H7 (cell line): Measurements from ENCODE around the gene ASB1. TPM values are rescaled to one million over a fixed set of nuclear protein-coding genes. Genes with fewer than 3 reads are reported as not detected.

Experiments
- DNase-seq: peaks from one replicate; pipeline ENCODE4 v3.0.0; 2012
- H3K27me3 ChIP-seq: 2 replicates; pipeline ENCODE4 v1.6.0; 2011; ENCODE audit warnings: mild to moderate bottlenecking, low read length; ENCODE audit not compliant: control insufficient read depth, insufficient read depth
- H3K36me3 ChIP-seq: replicated peaks from 2 replicates; pipeline ENCODE4 v1.5.1; 2011; ENCODE audit warnings: low read length; ENCODE audit not compliant: control insufficient read depth, insufficient read depth
- H3K4me3 ChIP-seq: 2 replicates; pipeline ENCODE4 v1.5.1; 2011; ENCODE audit warnings: low read depth, mild to moderate bottlenecking, control low read depth, low read length, moderate library complexity; ENCODE audit not compliant: insufficient read depth
- total RNA-seq: library from RNA; depleted of rRNA; stranded (reverse); fragments of >200 nt; shearing (Covaris generic); gene quantifications from 2 replicates; pipeline ENCODE4 v1.2.3, GENCODE V29; 2014

The ASB1 gene
- total RNA-seq, 1 experiment from 2014 or later, result 26.5 TPM

DNA sequence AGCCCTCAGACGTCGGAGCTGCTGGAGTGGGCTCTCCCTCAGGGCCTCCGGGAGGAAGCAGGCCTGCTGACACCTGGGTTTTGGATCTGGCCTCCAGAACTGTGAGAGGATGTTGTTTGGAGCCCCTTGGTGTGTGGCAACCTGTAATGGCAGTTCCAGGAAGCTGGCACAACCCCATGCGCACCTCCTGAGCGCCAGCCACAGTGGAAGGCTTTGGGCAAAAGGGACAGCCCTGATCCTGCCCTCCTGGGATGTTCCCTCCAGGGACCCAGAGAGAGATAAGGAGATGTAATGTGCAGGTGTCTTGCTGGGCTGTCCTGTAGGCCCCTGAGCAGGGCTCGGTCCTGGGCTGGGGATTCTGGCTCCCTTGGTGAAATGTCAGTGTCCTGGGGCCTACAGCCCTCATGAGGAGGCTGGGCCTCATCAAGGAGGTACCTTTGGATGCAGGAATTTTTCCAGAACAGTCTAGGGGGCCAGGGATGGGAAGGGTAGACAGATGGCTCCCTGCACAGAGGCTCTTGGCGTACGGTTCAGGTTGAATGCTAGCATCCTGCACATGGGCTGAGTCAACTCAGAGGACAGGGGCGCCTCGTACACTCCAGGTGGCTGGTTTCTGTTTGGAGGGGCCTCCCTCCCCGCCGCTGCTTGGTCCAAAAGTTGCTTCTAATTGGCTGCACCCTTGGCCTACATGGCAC, 61.1 kb downstream of the ASB1 start:
- no peak for DNase-seq
- Histone ChIP-seq H3K36me3 (no peaks in the 10 kb centered on the region), H3K27me3 (no peaks in the 10 kb centered on the region), H3K4me3 (no peak overlapping the region)

DNA sequence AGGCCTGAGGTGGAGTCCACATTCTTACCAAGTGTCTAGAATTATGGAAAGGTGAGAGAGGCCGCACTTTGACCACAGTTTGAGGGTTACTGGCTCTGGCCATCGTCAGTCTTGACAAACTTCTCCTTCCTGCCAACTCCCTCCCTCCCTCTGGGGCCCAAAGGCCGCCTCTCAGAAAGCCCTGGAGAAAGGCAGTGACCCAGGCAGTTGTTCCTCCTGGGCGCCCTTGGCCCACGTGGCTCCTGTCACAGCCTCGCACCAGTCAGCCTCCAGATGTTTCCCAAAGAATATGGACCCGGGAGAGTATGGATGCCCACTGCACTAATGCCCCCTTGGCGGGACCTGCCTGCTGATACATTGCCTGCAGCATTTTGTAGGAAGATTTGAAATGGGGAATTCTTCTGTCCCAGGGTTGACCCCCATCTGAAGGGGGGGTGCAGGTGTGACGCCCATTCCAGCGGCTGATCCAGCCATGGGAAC, 61.7 kb downstream of the ASB1 start:
- DNase-seq, result no peak

DNA sequence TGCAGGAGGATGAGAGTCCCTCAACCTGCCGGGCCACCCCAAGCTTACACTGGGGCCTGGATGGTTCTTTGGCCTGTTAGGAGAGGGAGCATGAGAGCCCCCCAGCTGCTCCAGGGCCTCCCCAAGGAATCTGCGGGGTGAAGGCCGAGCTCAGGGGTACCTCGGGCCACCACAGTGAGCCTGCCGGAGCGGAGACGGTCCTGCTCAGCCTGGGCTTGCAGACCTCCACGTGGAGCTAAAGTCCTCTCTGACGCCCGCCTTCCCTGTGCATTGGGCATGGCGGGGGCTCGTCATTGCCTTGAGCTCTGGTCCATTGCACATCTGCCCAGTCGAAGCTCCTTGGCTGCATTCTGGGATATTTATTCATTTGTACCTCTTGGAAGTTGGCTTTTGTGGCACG, 62.7 kb downstream of the ASB1 start:
- Histone ChIP-seq H3K36me3 (no peaks in the 10 kb centered on the region), H3K27me3 (no peaks in the 10 kb centered on the region), H3K4me3 (no peak overlapping the region)
- DNase-seq, result no peak

More for the DNA sequence above, 61.7 kb downstream of the ASB1 start:
- no peak overlapping the region for H3K4me3 ChIP-seq
- no peaks in the 10 kb centered on the region for H3K36me3 ChIP-seq
- no peaks in the 10 kb centered on the region for H3K27me3 ChIP-seq

GRCh38 chr2:238489896-238490295, 63.2 kb downstream of the ASB1 start:
- Histone ChIP-seq H3K27me3 (no peaks in the 10 kb centered on the region), H3K36me3 (no peaks in the 10 kb centered on the region), H3K4me3 (no peak overlapping the region)
- no peak for DNase-seq

DNA sequence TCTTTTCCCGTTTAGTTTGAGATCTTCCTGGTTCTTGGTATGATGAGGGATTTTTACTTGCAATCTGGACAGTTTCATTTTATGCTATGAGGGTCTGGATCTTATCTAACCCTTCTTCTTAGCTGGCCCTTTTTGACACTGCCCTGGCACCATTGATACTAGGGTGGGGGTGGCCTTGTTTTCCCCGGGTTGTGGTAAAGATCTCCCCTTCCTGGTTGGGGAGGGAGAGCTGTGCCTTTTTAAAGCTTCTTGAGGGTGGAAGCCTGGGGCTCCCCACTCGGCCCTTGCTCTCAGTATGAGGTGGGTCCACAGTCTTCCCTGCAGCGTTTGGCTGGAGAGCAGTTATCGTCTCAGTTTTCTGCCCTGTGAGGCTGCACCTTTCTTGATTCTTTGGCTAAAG, 66.1 kb downstream of the ASB1 start:
- H3K4me3 ChIP-seq, result no peak overlapping the region
- H3K27me3 ChIP-seq, result no peaks in the 10 kb centered on the region
- H3K36me3 ChIP-seq, result no peaks in the 10 kb centered on the region
- DNase-seq, result no peak

- no peak for DNase-seq
- H3K36me3 ChIP-seq, result no peaks in the 10 kb centered on the region
- no peaks in the 10 kb centered on the region for H3K27me3 ChIP-seq
- no peak overlapping the region for H3K4me3 ChIP-seq
These were observed 66.7 kb downstream of the ASB1 start for GRCh38 chr2:238493411-238493810.

- DNase-seq, result no peak
- no peaks in the 10 kb centered on the region for H3K27me3 ChIP-seq
- H3K4me3 ChIP-seq, result no peak overlapping the region
- no peaks in the 10 kb centered on the region for H3K36me3 ChIP-seq
These were observed 67.3 kb downstream of the ASB1 start for GRCh38 chr2:238493880-238494572.

GRCh38 chr2:238494573-238494961, 67.8 kb downstream of the ASB1 start:
- H3K4me3 ChIP-seq, result no peak overlapping the region
- no peak for DNase-seq
- H3K27me3 ChIP-seq, result no peaks in the 10 kb centered on the region
- no peaks in the 10 kb centered on the region for H3K36me3 ChIP-seq

- Histone ChIP-seq H3K4me3 (no peak overlapping the region), H3K27me3 (no peaks in the 10 kb centered on the region), H3K36me3 (no peaks in the 10 kb centered on the region)
- DNase-seq, result no peak
These were observed 68.7 kb downstream of the ASB1 start for GRCh38 chr2:238495422-238495821.

- Histone ChIP-seq H3K27me3 (no peaks in the 10 kb centered on the region), H3K36me3 (no peaks in the 10 kb centered on the region), H3K4me3 (no peak overlapping the region)
- no peak for DNase-seq
These were observed 70.3 kb downstream of the ASB1 start for GRCh38 chr2:238496756-238497609.

DNA sequence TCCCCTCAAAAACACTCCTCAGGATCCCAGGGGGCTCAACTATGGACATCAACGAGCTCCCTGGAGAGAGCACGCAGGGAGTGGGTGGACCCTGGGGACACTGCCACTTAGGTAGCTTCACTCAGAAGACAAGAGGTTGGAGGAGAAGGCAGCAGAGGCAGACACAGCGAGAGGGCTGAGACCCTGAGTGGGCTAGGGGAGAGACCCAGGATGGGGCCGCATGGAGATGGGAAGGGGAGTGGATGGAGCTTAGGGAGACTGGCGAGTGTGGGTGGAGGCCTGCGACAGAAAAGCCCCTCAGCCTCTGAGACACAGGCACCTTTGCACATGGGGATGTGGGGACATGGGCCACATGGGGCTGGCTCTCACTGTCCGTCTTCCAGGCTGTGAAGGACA, 70.9 kb downstream of the ASB1 start:
- Histone ChIP-seq H3K4me3 (no peak overlapping the region), H3K36me3 (no peaks in the 10 kb centered on the region), H3K27me3 (no peaks in the 10 kb centered on the region)
- DNase-seq, result no peak

GRCh38 chr2:238498188-238498587, 71.5 kb downstream of the ASB1 start:
- H3K4me3 ChIP-seq, result no peak overlapping the region
- no peaks in the 10 kb centered on the region for H3K27me3 ChIP-seq
- H3K36me3 ChIP-seq, result no peaks in the 10 kb centered on the region

GRCh38 chr2:238498691-238499295, 72.1 kb downstream of the ASB1 start:
- no peaks in the 10 kb centered on the region for H3K36me3 ChIP-seq

More at GRCh38 chr2:238498188-238498587, 71.5 kb downstream of the ASB1 start:
- no peak for DNase-seq

GRCh38 chr2:238499731-238500580, 73.2 kb downstream of the ASB1 start:
- H3K4me3 ChIP-seq, result no peak overlapping the region
- H3K36me3 ChIP-seq, result no peaks in the 10 kb centered on the region
- DNase-seq, result peak; percentile 35
- no peaks in the 10 kb centered on the region for H3K27me3 ChIP-seq

More at GRCh38 chr2:238498691-238499295, 72.1 kb downstream of the ASB1 start:
- H3K27me3 ChIP-seq, result no peaks in the 10 kb centered on the region
- DNase-seq, result no peak
- H3K4me3 ChIP-seq, result no peak overlapping the region
